Sigmoid colon (tissue), 7 donors: ENCODE results near the gene AP1S3. TPM values are rescaled to one million over a fixed set of nuclear protein-coding genes. Genes with fewer than 3 reads are reported as not detected.

Source experiments
- DNase-seq: peaks from one replicate; pipeline ENCODE4 v3.0.0-alpha.2; 2019
- H3K27ac ChIP-seq, 4 donors: fragments of 200-600 bp; sonication (generic); one replicate each; pipeline ENCODE4 v1.5.1; 2016 to 2019; ENCODE audit warnings: mild to moderate bottlenecking in 1 of 4
- H3K27me3 ChIP-seq, 3 donors: fragments of 200-600 bp; sonication (generic); one replicate each; pipeline ENCODE4 v1.5.1; 2019; ENCODE audit warnings: mild to moderate bottlenecking in 1 of 3
- H3K36me3 ChIP-seq, 4 donors: fragments of 200-600 bp; sonication (generic); one replicate each; pipeline ENCODE4 v1.5.1; 2016 to 2019
- H3K4me1 ChIP-seq, 4 donors: fragments of 200-600 bp; sonication (generic); one replicate each; pipeline ENCODE4 v1.5.1; 2017 to 2019
- H3K4me3 ChIP-seq, 4 donors: fragments of 200-600 bp; sonication (generic); one replicate each; pipeline ENCODE4 v1.5.1; 2017 to 2019; ENCODE audit warnings: mild to moderate bottlenecking in 2 of 4, moderate library complexity in 1 of 4
- H3K9me3 ChIP-seq, 4 donors: fragments of 200-600 bp in 3 of 4; sonication (generic) in 3 of 4; one replicate each; pipeline versions ENCODE4 v1.5.1 to v1.6.1; 2013 to 2019
- CTCF ChIP-seq, 4 experiments: fragments of 450-650 bp in 3 of 4; fragments of 200-600 bp in 1 of 4; IDR thresholded peaks; one replicate each; pipeline ENCODE4 v1.5.1; 2016 to 2019; ENCODE audit warnings: antibody characterized with exemption in 4 of 4, mild to moderate bottlenecking in 3 of 4, moderate library complexity in 2 of 4
- EP300 ChIP-seq, 4 donors: sonication (generic); formaldehyde crosslinking; IDR thresholded peaks; one replicate each; pipeline ENCODE4 v1.6.1; 2017; ENCODE audit warnings: antibody characterized with exemption in 4 of 4
- POLR2A ChIP-seq, 2 donors: fragments of 450-650 bp; IDR thresholded peaks; one replicate each; pipeline ENCODE4 v1.6.1; 2016; ENCODE audit warnings: antibody characterized with exemption in 2 of 2, mild to moderate bottlenecking in 2 of 2, moderate library complexity in 2 of 2
- POLR2AphosphoS5 ChIP-seq, 4 donors: sonication (generic); formaldehyde crosslinking; IDR thresholded peaks; one replicate each; pipeline ENCODE4 v1.6.1; 2017; ENCODE audit warnings: antibody characterized with exemption in 4 of 4
- WGBS, 2 donors: extraction: QIAGEN DNeasy Blood & Tissue Kit; methylation state at CpG; one replicate each; pipeline ENCODE4 v1.1.7; 2013; 5-methylcytosine and 5-hydroxymethylcytosine counted together
- intact Hi-C: fragments of 100-400 bp; cut with DNase I; formaldehyde crosslinking; loops from one replicate; pipeline ENCODE4 v1.15.1; 2023
- polyA plus RNA-seq, 3 donors: library from polyadenylated mRNA; stranded (reverse); fragments of 200-250 nt; gene quantifications; one replicate each; pipeline ENCODE4 v1.2.3, GENCODE V29; 2013
- total RNA-seq, 4 donors: library from RNA; depleted of rRNA; stranded (reverse); fragments of >200 nt; gene quantifications; one replicate each; pipeline ENCODE4 v1.1.0, GENCODE V29; 2016
- donor health status: healthy with polysubstance abuse.
- donor health status: Bipolar disorder and iron deficiency.
- donor health status: healthy.

The AP1S3 gene
- total and polyA plus RNA-seq, 7 donors = 0.14 to 7.2 (median 3.0) TPM; not detected in 2

- Histone ChIP-seq H3K4me1 (no peaks in the 10 kb centered on the region), H3K4me3 (no peak overlapping the region), H3K27me3 (no peaks in the 10 kb centered on the region), H3K27ac (no peak overlapping the region), H3K9me3 (no peaks in the 10 kb centered on the region), H3K36me3 (no peaks in the 10 kb centered on the region)
- intact Hi-C loops = no loop called here
- TF ChIP-seq POLR2A (IDR thresholded peaks at IDR 0.05) (no peak), POLR2AphosphoS5 (IDR thresholded peaks at IDR 0.05) (no peak), EP300 (IDR thresholded peaks at IDR 0.05) (no peak), CTCF (IDR thresholded peaks at IDR 0.05) (no peak)
- 93 to 94% methylated on average over 8 of the region's 8 CpGs for WGBS, 2 donors
- no peak for DNase-seq
Measured at GRCh38 chr2:223711596-223712326, 125.6 kb downstream of the AP1S3 start.

Other genes with a start within 250 kb of the AP1S3 start
- 10 to 100 TPM in 3 of 4 donors, 1 to 10 TPM in 1; 8.4 to 16.8 (median 12.3) TPM for gene SCG2, start 235.2 kb downstream of the AP1S3 start, total RNA-seq
- gene SCG2, start 235.2 kb downstream of the AP1S3 start, polyA plus RNA-seq = 1 to 10 TPM in 2 of 3 donors, not detected in 1; 1.8 to 6.7 TPM
- gene WDFY1, start 107.8 kb upstream of the AP1S3 start, total RNA-seq = 10 to 100 TPM; 21.6 to 31.1 (median 23.5) TPM
- 10 to 100 TPM; 17.4 to 36.1 (median 32.0) TPM for gene WDFY1, start 107.8 kb upstream of the AP1S3 start, polyA plus RNA-seq
- gene MRPL44, start 119.9 kb upstream of the AP1S3 start, total RNA-seq = 10 to 100 TPM; 14.9 to 22.8 (median 20.4) TPM
- 10 to 100 TPM; 35.4 to 51.3 (median 38.2) TPM for gene MRPL44, start 119.9 kb upstream of the AP1S3 start, polyA plus RNA-seq
- gene SERPINE2, start 201.7 kb upstream of the AP1S3 start, total RNA-seq = 10 to 100 TPM in 2 of 4 donors, 1 to 10 TPM in 2; 6.9 to 31.9 (median 9.6) TPM
- 10 to 100 TPM in 1 of 3 donors, 1 to 10 TPM in 2; 3.6 to 15.0 (median 7.2) TPM for gene SERPINE2, start 201.7 kb upstream of the AP1S3 start, polyA plus RNA-seq